Nephron progenitor cell (in vitro differentiated cells): ENCODE results near the gene ICE1.
"Not testable (repeated sequence)": the region's sequence is repeated elsewhere in the genome, so short reads cannot be mapped to it uniquely, and the experiment has no call there.

ENCODE experiments used
- DNase-seq: peaks from one replicate; pipeline ENCODE4 v3.0.0; 2021
- H3K27ac Mint-ChIP-seq: 2 replicates; pipeline ENCODE4 v1.8.0; 2021; ENCODE audit warnings: mild to moderate bottlenecking, moderate library complexity, mixed read lengths
- H3K27me3 Mint-ChIP-seq: 2 replicates; pipeline ENCODE4 v1.8.0; 2021; ENCODE audit warnings: mild to moderate bottlenecking, low read depth, mixed read lengths; ENCODE audit not compliant: poor library complexity
- H3K36me3 Mint-ChIP-seq: 2 replicates; pipeline ENCODE4 v1.8.0; 2021; ENCODE audit warnings: low read depth, mixed read lengths
- H3K4me1 Mint-ChIP-seq: 2 replicates; pipeline ENCODE4 v1.8.0; 2021; ENCODE audit warnings: mixed read lengths
- H3K4me3 Mint-ChIP-seq: 2 replicates; pipeline ENCODE4 v1.8.0; 2021; ENCODE audit warnings: mild to moderate bottlenecking, moderate library complexity, mixed read lengths
- H3K9me3 Mint-ChIP-seq: 2 replicates; pipeline ENCODE4 v1.8.0; 2021; ENCODE audit warnings: mild to moderate bottlenecking, moderate library complexity, mixed read lengths
- CTCF ChIP-seq: fragments of 200-600 bp; sonication (generic); IDR thresholded peaks from 2 replicates; pipeline ENCODE4 v1.5.0; 2021; ENCODE audit warnings: antibody characterized with exemption

The ICE1 gene

GRCh38 chr5:5508391-5508790, 85.9 kb downstream of the ICE1 start:
- H3K36me3 Mint-ChIP-seq: no peaks in the 10 kb centered on the region
- H3K27me3 Mint-ChIP-seq: peaks cover 5% of the 10 kb centered on the region
- no peak for DNase-seq
- H3K4me1 Mint-ChIP-seq: no peaks in the 10 kb centered on the region
- H3K4me3 Mint-ChIP-seq: no peak overlapping the region
- TF ChIP-seq CTCF: no peak
- H3K9me3 Mint-ChIP-seq: peaks cover 17% of the 10 kb centered on the region
- no peak overlapping the region for H3K27ac Mint-ChIP-seq

DNA sequence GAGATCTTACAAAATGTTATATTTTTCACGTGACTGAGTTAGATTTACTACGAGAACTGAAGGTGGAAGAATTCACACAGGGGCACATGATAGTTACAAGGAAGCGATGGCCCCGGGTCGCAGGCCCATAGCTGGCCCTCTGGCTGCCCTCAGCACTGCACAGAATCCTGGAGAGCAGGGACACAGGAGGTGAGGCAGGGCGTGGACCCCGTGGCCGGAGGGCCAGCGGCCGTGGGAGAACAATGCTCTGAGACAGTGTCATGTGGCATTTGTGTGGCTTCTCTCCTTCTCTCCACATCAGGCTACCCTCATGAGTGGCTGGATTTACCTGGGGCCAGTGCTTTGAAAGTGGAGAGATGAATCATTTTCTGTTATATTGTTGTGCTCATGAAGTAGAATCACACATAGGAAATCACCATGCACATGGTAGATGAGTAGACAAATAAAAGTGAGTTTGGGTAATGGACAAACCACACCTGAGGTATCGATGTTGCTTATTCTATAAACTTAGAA, 89.5 kb downstream of the ICE1 start:
- Mint-ChIP-seq H3K27me3 (peaks cover 5% of the 10 kb centered on the region), H3K4me1 (no peaks in the 10 kb centered on the region), H3K27ac (no peak overlapping the region), H3K4me3 (no peak overlapping the region), H3K36me3 (peaks cover 5% of the 10 kb centered on the region), H3K9me3 (peaks cover 25% of the 10 kb centered on the region)
- no peak for DNase-seq
- no peak for TF ChIP-seq CTCF

DNA sequence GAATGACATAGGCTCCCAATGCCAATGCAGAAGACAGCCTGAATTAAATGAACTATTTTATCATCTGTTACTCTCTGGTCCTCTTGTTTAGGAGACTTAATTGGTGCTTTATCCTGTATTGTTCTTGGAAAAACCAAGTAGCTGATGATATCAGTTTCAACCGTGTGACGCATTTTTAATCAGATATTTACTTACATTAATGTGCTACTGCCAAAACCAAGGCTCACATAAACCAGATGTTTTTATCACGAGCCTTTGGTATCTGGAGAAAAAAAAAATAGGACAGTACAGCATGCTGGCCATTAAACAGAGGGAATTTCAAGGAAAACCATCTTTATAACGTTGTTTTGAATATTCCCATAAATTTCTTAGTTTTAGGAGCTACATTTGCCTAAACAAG, 90.1 kb downstream of the ICE1 start:
- no peak overlapping the region for H3K27ac Mint-ChIP-seq
- DNase-seq: no peak
- peaks cover 29% of the 10 kb centered on the region for H3K9me3 Mint-ChIP-seq
- no peak overlapping the region for H3K4me3 Mint-ChIP-seq
- no peaks in the 10 kb centered on the region for H3K4me1 Mint-ChIP-seq
- TF ChIP-seq CTCF: no peak
- peaks cover 5% of the 10 kb centered on the region for H3K27me3 Mint-ChIP-seq
- H3K36me3 Mint-ChIP-seq: peaks cover 5% of the 10 kb centered on the region

DNA sequence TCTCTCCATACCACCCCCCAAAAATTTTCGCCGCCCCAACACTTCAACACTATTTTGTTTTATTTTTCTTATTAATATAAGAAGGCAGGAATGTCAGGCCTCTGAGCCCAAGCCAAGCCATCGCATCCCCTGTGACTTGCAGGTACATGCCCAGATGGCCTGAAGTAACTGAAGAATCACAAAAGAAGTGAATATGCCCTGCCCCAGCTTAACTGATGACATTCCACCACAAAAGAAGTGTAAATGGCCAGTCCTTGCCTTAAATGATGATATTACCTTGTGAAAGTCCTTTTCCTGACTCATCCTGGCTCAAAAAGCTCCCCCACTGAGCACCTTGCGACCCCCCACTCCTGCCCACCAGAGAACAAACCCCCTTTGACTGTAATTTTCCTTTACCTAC, 98.1 kb downstream of the ICE1 start:
- not testable (repeated sequence) for H3K36me3 Mint-ChIP-seq, H3K27me3 Mint-ChIP-seq, DNase-seq, H3K4me1 Mint-ChIP-seq, H3K4me3 Mint-ChIP-seq, H3K27ac Mint-ChIP-seq
- H3K9me3 Mint-ChIP-seq: peaks cover 17% of the 10 kb centered on the region

- Mint-ChIP-seq H3K36me3 (peaks cover 5% of the 10 kb centered on the region), H3K9me3 (peaks cover 13% of the 10 kb centered on the region), H3K27ac (no peak overlapping the region), H3K4me1 (no peaks in the 10 kb centered on the region), H3K4me3 (no peak overlapping the region), H3K27me3 (peaks cover 9% of the 10 kb centered on the region)
- no peak for TF ChIP-seq CTCF
- DNase-seq: no peak
Observed at GRCh38 chr5:5521029-5521428, 98.6 kb downstream of the ICE1 start.

DNA sequence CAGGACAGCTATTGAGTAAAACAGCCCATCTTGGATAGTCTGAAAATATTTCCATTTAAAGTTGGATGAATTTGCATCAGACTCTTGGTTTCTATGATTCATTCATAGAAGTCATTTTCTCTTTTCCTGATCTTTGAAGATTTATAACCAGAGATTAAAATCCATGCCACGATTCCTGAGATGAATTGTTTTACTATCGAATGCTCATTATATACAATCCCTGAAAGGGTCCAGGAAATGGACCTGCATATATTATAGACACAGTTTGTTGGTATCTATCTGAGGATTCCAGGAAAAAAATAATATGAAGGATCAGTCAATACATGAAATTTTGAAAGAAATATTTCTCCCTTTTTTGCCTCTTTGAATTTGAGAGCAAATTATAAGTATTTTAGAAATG, 99.0 kb downstream of the ICE1 start:
- Mint-ChIP-seq H3K4me3 (no peak overlapping the region), H3K36me3 (peaks cover 4% of the 10 kb centered on the region), H3K27ac (no peak overlapping the region), H3K4me1 (no peaks in the 10 kb centered on the region), H3K27me3 (peaks cover 9% of the 10 kb centered on the region), H3K9me3 (peaks cover 9% of the 10 kb centered on the region)
- no peak for TF ChIP-seq CTCF
- DNase-seq: no peak
